AG04450 (cell line): Measurements from ENCODE around the gene EPB41L2. TPM values are rescaled to one million over a fixed set of nuclear protein-coding genes. Genes with fewer than 3 reads are reported as not detected.

Source experiments
- CTCF ChIA-PET: fragments of 300-600, 350-600 bp; formaldehyde crosslinking; extraction: SDS; loops from one replicate; lab custom pipeline; 2022; ENCODE audit warnings: antibody characterized with exemption, inconsistent platforms; lab: Charles Lee
- POLR2A ChIA-PET: fragments of 350-600 bp; formaldehyde crosslinking; extraction: SDS; loops from one replicate; lab custom pipeline; 2021; ENCODE audit warnings: antibody characterized with exemption, inconsistent platforms; lab: Yijun Ruan, JAX
- DNase-seq: peaks from one replicate; pipeline ENCODE4 v3.0.0-alpha.2; 2011; ENCODE audit warnings: low read depth, low spot score
- H3K27ac ChIP-seq: one replicate; pipeline ENCODE4 v1.5.1; 2012; ENCODE audit warnings: low read depth, low read length, control low read depth
- H3K27me3 ChIP-seq: one replicate; pipeline ENCODE4 v1.6.0; 2012; ENCODE audit warnings: low read length; ENCODE audit not compliant: control insufficient read depth, insufficient read depth
- H3K4me3 ChIP-seq: 2 replicates; pipeline ENCODE4 v1.5.1; 2011; ENCODE audit warnings: mild to moderate bottlenecking, low read depth, low read length, control low read depth
- H3K9me3 ChIP-seq: 2 replicates; pipeline ENCODE4 v1.5.1; 2012; ENCODE audit warnings: low read length; ENCODE audit not compliant: control insufficient read depth, insufficient read depth
- polyA plus RNA-seq: library from polyadenylated mRNA; depleted of rRNA; stranded (reverse); fragments of >200 nt; gene quantifications from 2 replicates; pipeline ENCODE4 v1.2.3, GENCODE V29; 2011
- TF ChIP-seq, protein P1 (sequence below): IDR thresholded peaks from 2 replicates; pipeline ENCODE4 v1.5.1; 2011; ENCODE audit warnings: low read depth, low read length, control low read depth, inconsistent platforms

EPB41L2 gene
- polyA plus RNA-seq, 1 experiment = 165 TPM

GRCh38 chr6:130931683-130932082, 131.4 kb downstream of the EPB41L2 start:
- no peak for DNase-seq
- ChIA-PET CTCF (interaction anchor here (1.0 kb wide), 1 partner anchor 41 kb away, joined by 4 read pairs; no protein-coding TSS in a partner anchor), POLR2A (no interaction called here)
- H3K4me3 ChIP-seq = no peak overlapping the region
- TF ChIP-seq, protein P1, sequence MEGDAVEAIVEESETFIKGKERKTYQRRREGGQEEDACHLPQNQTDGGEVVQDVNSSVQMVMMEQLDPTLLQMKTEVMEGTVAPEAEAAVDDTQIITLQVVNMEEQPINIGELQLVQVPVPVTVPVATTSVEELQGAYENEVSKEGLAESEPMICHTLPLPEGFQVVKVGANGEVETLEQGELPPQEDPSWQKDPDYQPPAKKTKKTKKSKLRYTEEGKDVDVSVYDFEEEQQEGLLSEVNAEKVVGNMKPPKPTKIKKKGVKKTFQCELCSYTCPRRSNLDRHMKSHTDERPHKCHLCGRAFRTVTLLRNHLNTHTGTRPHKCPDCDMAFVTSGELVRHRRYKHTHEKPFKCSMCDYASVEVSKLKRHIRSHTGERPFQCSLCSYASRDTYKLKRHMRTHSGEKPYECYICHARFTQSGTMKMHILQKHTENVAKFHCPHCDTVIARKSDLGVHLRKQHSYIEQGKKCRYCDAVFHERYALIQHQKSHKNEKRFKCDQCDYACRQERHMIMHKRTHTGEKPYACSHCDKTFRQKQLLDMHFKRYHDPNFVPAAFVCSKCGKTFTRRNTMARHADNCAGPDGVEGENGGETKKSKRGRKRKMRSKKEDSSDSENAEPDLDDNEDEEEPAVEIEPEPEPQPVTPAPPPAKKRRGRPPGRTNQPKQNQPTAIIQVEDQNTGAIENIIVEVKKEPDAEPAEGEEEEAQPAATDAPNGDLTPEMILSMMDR = no peak
- no peaks in the 10 kb centered on the region for H3K9me3 ChIP-seq
- no peak overlapping the region for H3K27ac ChIP-seq
- H3K27me3 ChIP-seq = no peaks in the 10 kb centered on the region

- TF ChIP-seq, protein P1 = no peak
- Histone ChIP-seq H3K4me3 (peak overlapping the region; percentile 21), H3K9me3 (no peaks in the 10 kb centered on the region), H3K27ac (peak overlapping the region; percentile 3), H3K27me3 (no peaks in the 10 kb centered on the region)
- CTCF ChIA-PET = interaction anchor here (0.6 kb wide), 1 partner anchor 228 kb away, joined by 3 read pairs; no protein-coding TSS in a partner anchor
- peak; percentile 68 for DNase-seq
- POLR2A ChIA-PET = interaction anchor here (0.6 to 1.4 kb wide), 5 partner anchors 11 to 52 kb away, joined by 3 to 6 read pairs (median 4); no protein-coding TSS in a partner anchor
Measured at GRCh38 chr6:130929036-130929678, 133.9 kb downstream of the EPB41L2 start.

- H3K9me3 ChIP-seq = no peaks in the 10 kb centered on the region
Measured at GRCh38 chr6:130928158-130928912, 134.7 kb downstream of the EPB41L2 start.

GRCh38 chr6:130927305-130927704, 135.7 kb downstream of the EPB41L2 start:
- no peak for DNase-seq
- POLR2A ChIA-PET = interaction anchor here (0.8 kb wide), 1 partner anchor 39 kb away, joined by 3 read pairs; no protein-coding TSS in a partner anchor

More at GRCh38 chr6:130928158-130928912, 134.7 kb downstream of the EPB41L2 start:
- ChIA-PET POLR2A (interaction anchor here (0.6 to 1.4 kb wide), 4 partner anchors 12 to 53 kb away, joined by 3 to 6 read pairs (median 4); no protein-coding TSS in a partner anchor), CTCF (interaction anchor here (1.9 kb wide), 1 partner anchor 43 kb away, joined by 6 read pairs; no protein-coding TSS in a partner anchor)
- no peak for DNase-seq
- TF ChIP-seq, protein P1 = no peak
- no peak overlapping the region for H3K27ac ChIP-seq
- no peaks in the 10 kb centered on the region for H3K27me3 ChIP-seq
- no peak overlapping the region for H3K4me3 ChIP-seq

More at GRCh38 chr6:130927305-130927704, 135.7 kb downstream of the EPB41L2 start:
- CTCF ChIA-PET = interaction anchor here (0.7 to 1.9 kb wide), 2 partner anchors 9 to 42 kb away, joined by 3 to 6 read pairs; no protein-coding TSS in a partner anchor
- Histone ChIP-seq H3K27ac (no peak overlapping the region), H3K9me3 (no peaks in the 10 kb centered on the region), H3K27me3 (no peaks in the 10 kb centered on the region), H3K4me3 (no peak overlapping the region)
- TF ChIP-seq, protein P1 = no peak
